ENCODE data around the gene TICAM1. TPM values are rescaled to one million over a fixed set of nuclear protein-coding genes. Genes with fewer than 3 reads are reported as not detected.
"Not testable (repeated sequence)": the region's sequence is repeated elsewhere in the genome, so short reads cannot be mapped to it uniquely, and the experiment has no call there.

The TICAM1 gene
- total and polyA plus RNA-seq, 4 experiments from 2014 or later: 2.2 to 18.1 (median 17.0) TPM

- H3K4me1 ChIP-seq (ENCODE audit: insufficient read depth, low read length): no peaks in the 10 kb centered on the region
- Mint-ChIP-seq H3K36me3 (no peaks in the 10 kb centered on the region), H3K9me3 (no peaks in the 10 kb centered on the region), H3K4me3 (no peak overlapping the region), H3K27ac (no peak overlapping the region), H3K27me3 (no peaks in the 10 kb centered on the region), H3K4me1 (peaks cover 0 to 11% (median 6%) of the 10 kb centered on the region in 4 donors)
- intact Hi-C loops (cut with micrococcal nuclease): no loop called here
- no peaks in the 10 kb centered on the region for H3K36me3 ChIP-seq (ENCODE audit: insufficient read depth, low read length)
- ChIA-PET CTCF (ENCODE audit: partially characterized antibody) (interaction anchor here (1.6 to 12.3 kb wide), 3 partner anchors 9 to 106 kb away, joined by 4 to 396 read pairs (median 48); no protein-coding TSS in a partner anchor), POLR2A (ENCODE audit: partially characterized antibody) (no interaction called here)
- H3K27ac ChIP-seq (ENCODE audit: low read depth, low read length): no peak overlapping the region
- H3K4me3 ChIP-seq (ENCODE audit: low read length in 2 of 2): no peak overlapping the region
- no peaks in the 10 kb centered on the region for H3K9me3 ChIP-seq (ENCODE audit: control insufficient read depth in 1 of 2, low read length in 2 of 2)
- no peak for DNase-seq
- no peaks in the 10 kb centered on the region for H3K27me3 ChIP-seq (ENCODE audit: insufficient read depth, low read length)
Measured at GRCh38 chr19:4807188-4807587, 24.3 kb downstream of the TICAM1 start.

- intact Hi-C loops (cut with micrococcal nuclease): no loop called here
- DNase-seq: no peak
- CTCF ChIA-PET (ENCODE audit: partially characterized antibody): interaction anchor here (1.2 to 12.3 kb wide), 3 partner anchors 45 to 107 kb away, joined by 3 to 396 read pairs (median 4); no protein-coding TSS in a partner anchor
- H3K9me3 Mint-ChIP-seq: no peaks in the 10 kb centered on the region
- Histone ChIP-seq H3K27ac (ENCODE audit: low read depth, low read length) (no peak overlapping the region), H3K27me3 (ENCODE audit: insufficient read depth, low read length) (no peaks in the 10 kb centered on the region), H3K36me3 (ENCODE audit: insufficient read depth, low read length) (no peaks in the 10 kb centered on the region), H3K9me3 (ENCODE audit: control insufficient read depth in 1 of 2, low read length in 2 of 2) (no peaks in the 10 kb centered on the region), H3K4me1 (ENCODE audit: insufficient read depth, low read length) (no peaks in the 10 kb centered on the region), H3K4me3 (ENCODE audit: low read length in 2 of 2) (no peak overlapping the region)
- H3K4me3 Mint-ChIP-seq: peak overlapping the region in 1 of 8 donors; percentile 42
- no peaks in the 10 kb centered on the region for H3K27me3 Mint-ChIP-seq
- peaks cover 0 to 5% (median 4%) of the 10 kb centered on the region in 4 donors for H3K4me1 Mint-ChIP-seq
- no peak overlapping the region for H3K27ac Mint-ChIP-seq
- POLR2A ChIA-PET (ENCODE audit: partially characterized antibody): no interaction called here
- H3K36me3 Mint-ChIP-seq: no peaks in the 10 kb centered on the region
Measured at GRCh38 chr19:4806384-4806783, 25.1 kb downstream of the TICAM1 start.

- ChIA-PET CTCF (ENCODE audit: partially characterized antibody) (interaction anchor here (0.7 to 12.3 kb wide), 11 partner anchors 8 to 162 kb away, joined by 3 to 396 read pairs (median 3); partner anchors contain the start of genes FEM1A and TICAM1), POLR2A (ENCODE audit: partially characterized antibody) (interaction anchor here (0.6 kb wide), 1 partner anchor 50 kb away, joined by 3 read pairs; no protein-coding TSS in a partner anchor)
- H3K27me3 Mint-ChIP-seq; H3K4me3 ChIP-seq (ENCODE audit: low read length in 2 of 2); H3K27me3 ChIP-seq (ENCODE audit: insufficient read depth, low read length); H3K9me3 Mint-ChIP-seq; H3K27ac Mint-ChIP-seq; H3K4me1 ChIP-seq (ENCODE audit: insufficient read depth, low read length); H3K4me3 Mint-ChIP-seq; H3K36me3 Mint-ChIP-seq; DNase-seq; H3K27ac ChIP-seq (ENCODE audit: low read depth, low read length); intact Hi-C loops (cut with micrococcal nuclease); H3K36me3 ChIP-seq (ENCODE audit: insufficient read depth, low read length); H3K4me1 Mint-ChIP-seq; H3K9me3 ChIP-seq (ENCODE audit: control insufficient read depth in 1 of 2, low read length in 2 of 2): not testable (repeated sequence)
Measured at GRCh38 chr19:4805140-4805539, 26.4 kb downstream of the TICAM1 start.

GRCh38 chr19:4803736-4804695 lies 27.5 kb downstream of the TICAM1 start:
- Histone ChIP-seq H3K4me1 (ENCODE audit: insufficient read depth, low read length) (no peaks in the 10 kb centered on the region), H3K9me3 (ENCODE audit: control insufficient read depth in 1 of 2, low read length in 2 of 2) (no peaks in the 10 kb centered on the region), H3K27me3 (ENCODE audit: insufficient read depth, low read length) (no peaks in the 10 kb centered on the region), H3K36me3 (ENCODE audit: insufficient read depth, low read length) (no peaks in the 10 kb centered on the region), H3K27ac (ENCODE audit: low read depth, low read length) (no peak overlapping the region), H3K4me3 (ENCODE audit: low read length in 2 of 2) (no peak overlapping the region)
- Mint-ChIP-seq H3K4me1 (peaks cover 0 to 1% (median 0%) of the 10 kb centered on the region in 4 donors), H3K27ac (peak overlapping the region in 1 of 7 donors; percentile 75), H3K9me3 (no peaks in the 10 kb centered on the region), H3K4me3 (peak overlapping the region in 1 of 8 donors; percentile 52), H3K27me3 (no peaks in the 10 kb centered on the region), H3K36me3 (peaks cover 0 to 2% of the 10 kb centered on the region in 2 donors)
- ChIA-PET CTCF (ENCODE audit: partially characterized antibody) (interaction anchor here (1.1 to 12.3 kb wide), 5 partner anchors 10 to 108 kb away, joined by 3 to 396 read pairs (median 7); partner anchors contain the start of gene FEM1A), POLR2A (ENCODE audit: partially characterized antibody) (no interaction called here)
- DNase-seq: peak; percentile 46 to 60 (median 52)
- intact Hi-C loops (cut with micrococcal nuclease): loop anchor here (1.0 kb wide), 1 partner anchor 72 kb away; no protein-coding TSS in a partner anchor

GRCh38 chr19:4802711-4803110 lies 28.8 kb downstream of the TICAM1 start:
- Histone ChIP-seq H3K27me3 (ENCODE audit: insufficient read depth, low read length) (no peaks in the 10 kb centered on the region), H3K9me3 (ENCODE audit: control insufficient read depth in 1 of 2, low read length in 2 of 2) (no peaks in the 10 kb centered on the region), H3K27ac (ENCODE audit: low read depth, low read length) (no peak overlapping the region), H3K36me3 (ENCODE audit: insufficient read depth, low read length) (no peaks in the 10 kb centered on the region), H3K4me1 (ENCODE audit: insufficient read depth, low read length) (no peaks in the 10 kb centered on the region), H3K4me3 (ENCODE audit: low read length in 2 of 2) (no peak overlapping the region)
- H3K4me3 Mint-ChIP-seq: no peak overlapping the region
- no peaks in the 10 kb centered on the region for H3K9me3 Mint-ChIP-seq
- no peak for DNase-seq
- H3K36me3 Mint-ChIP-seq: peaks cover 4 to 9% of the 10 kb centered on the region in 2 donors
- intact Hi-C loops (cut with micrococcal nuclease): no loop called here
- H3K4me1 Mint-ChIP-seq: peaks cover 0 to 2% (median under 1%) of the 10 kb centered on the region in 4 donors
- ChIA-PET CTCF (ENCODE audit: partially characterized antibody) (interaction anchor here (1.3 to 12.3 kb wide), 2 partner anchors 49 to 69 kb away, joined by 3 to 396 read pairs; no protein-coding TSS in a partner anchor), POLR2A (ENCODE audit: partially characterized antibody) (no interaction called here)
- H3K27ac Mint-ChIP-seq: no peak overlapping the region
- H3K27me3 Mint-ChIP-seq: no peaks in the 10 kb centered on the region

- Histone ChIP-seq H3K27me3 (ENCODE audit: insufficient read depth, low read length) (no peaks in the 10 kb centered on the region), H3K36me3 (ENCODE audit: insufficient read depth, low read length) (peaks cover 8% of the 10 kb centered on the region), H3K4me3 (ENCODE audit: low read length in 2 of 2) (no peak overlapping the region), H3K27ac (ENCODE audit: low read depth, low read length) (no peak overlapping the region), H3K9me3 (ENCODE audit: control insufficient read depth in 1 of 2, low read length in 2 of 2) (no peaks in the 10 kb centered on the region), H3K4me1 (ENCODE audit: insufficient read depth, low read length) (no peaks in the 10 kb centered on the region)
- DNase-seq: no peak
- intact Hi-C loops (cut with micrococcal nuclease): no loop called here
- Mint-ChIP-seq H3K4me1 (peaks cover 6 to 7% (median 7%) of the 10 kb centered on the region in 4 donors), H3K27ac (no peak overlapping the region), H3K4me3 (no peak overlapping the region), H3K27me3 (no peaks in the 10 kb centered on the region), H3K36me3 (peaks cover 11 to 19% of the 10 kb centered on the region in 2 donors), H3K9me3 (no peaks in the 10 kb centered on the region)
- ChIA-PET CTCF (ENCODE audit: partially characterized antibody) (interaction anchor here (1.5 to 6.4 kb wide), 3 partner anchors 8 to 12 kb away, joined by 4 to 48 read pairs (median 5); partner anchors contain the start of gene FEM1A), POLR2A (ENCODE audit: partially characterized antibody) (interaction anchor here (1.2 kb wide), 1 partner anchor 10 kb away, joined by 4 read pairs; the partner anchor contains the start of gene FEM1A)
Measured at GRCh38 chr19:4801085-4801619, 30.4 kb downstream of the TICAM1 start.

Data from CD4-positive, alpha-beta memory T cell (primary cell).